GM13977 (cell line): ENCODE results near the gene NCOA1.

ENCODE experiments used
- DNase-seq: peaks from one replicate; pipeline ENCODE4 v3.0.0; 2012; ENCODE audit warnings: low spot score
- CTCF ChIP-seq: IDR thresholded peaks from 2 replicates; pipeline ENCODE4 v1.5.1; 2012; ENCODE audit warnings: mild to moderate bottlenecking, control low read depth; ENCODE audit not compliant: insufficient read depth; ENCODE audit errors: extremely low read depth, missing control alignments
- in situ Hi-C: fragments of 300-500 bp; cut with MboI; formaldehyde crosslinking; loops from one replicate; pipeline ENCODE4 v1.12.0; 2022; ENCODE audit warnings: low sequenced_read_pairs, low pct_unique_long_range_greater_than_20kb, mixed read lengths, inconsistent platforms; ENCODE audit not compliant: unreplicated experiment

The NCOA1 gene

GRCh38 chr2:24652265-24653182 lies 161.5 kb downstream of the NCOA1 start:
- no peak for DNase-seq
- TF ChIP-seq CTCF = no peak
- in situ Hi-C loops = no loop called here

GRCh38 chr2:24657818-24658217 lies 166.8 kb downstream of the NCOA1 start:
- no peak for TF ChIP-seq CTCF
- in situ Hi-C loops = no loop called here
- DNase-seq = no peak

- no peak for TF ChIP-seq CTCF
- in situ Hi-C loops = no loop called here
These were observed 167.6 kb downstream of the NCOA1 start for GRCh38 chr2:24658531-24659202.

GRCh38 chr2:24659862-24660261 lies 168.8 kb downstream of the NCOA1 start:
- in situ Hi-C loops = no loop called here
- DNase-seq = no peak
- no peak for TF ChIP-seq CTCF

More at GRCh38 chr2:24658531-24659202, 167.6 kb downstream of the NCOA1 start:
- DNase-seq = no peak

GRCh38 chr2:24667542-24667941 lies 176.5 kb downstream of the NCOA1 start:
- TF ChIP-seq CTCF = no peak
- in situ Hi-C loops = no loop called here
- DNase-seq = no peak

GRCh38 chr2:24671230-24671629 lies 180.2 kb downstream of the NCOA1 start:
- DNase-seq = no peak
- in situ Hi-C loops = no loop called here
- TF ChIP-seq CTCF = no peak
